ENCODE data around the gene ARHGAP24. TPM values are rescaled to one million over a fixed set of nuclear protein-coding genes. Genes with fewer than 3 reads are reported as not detected.

The ARHGAP24 gene
- total and polyA plus RNA-seq, 8 donors: 10.5 to 34.7 (median 17.1) TPM

DNA sequence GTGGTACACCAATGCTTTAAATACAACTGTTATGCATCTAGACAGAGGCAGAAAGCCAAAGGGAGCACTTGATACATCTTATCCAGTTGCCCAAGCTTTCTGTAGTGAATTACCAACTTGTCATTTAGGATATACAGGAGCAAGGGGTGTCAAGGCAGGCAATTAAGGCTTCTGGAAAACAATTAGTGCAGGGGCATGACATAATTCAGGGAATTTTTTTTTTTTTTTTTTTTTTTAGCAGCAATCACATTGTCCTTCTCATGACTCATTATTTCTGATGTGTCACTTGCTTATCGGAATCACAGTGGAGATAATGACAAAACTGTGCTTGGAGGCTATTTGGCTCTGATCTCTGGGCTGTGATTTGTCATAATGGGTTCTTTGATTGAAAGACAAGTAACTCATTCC, 259.5 kb downstream of the ARHGAP24 start:
- intact Hi-C loops (cut with DNase I): no loop called here
- Histone ChIP-seq H3K27ac (peak overlapping the region in 2 of 4 donors; percentile 7 to 70), H3K4me1 (peaks cover 4 to 30% (median 7%) of the 10 kb centered on the region in 3 donors), H3K4me3 (no peak overlapping the region), H3K36me3 (no peaks in the 10 kb centered on the region), H3K27me3 (no peaks in the 10 kb centered on the region), H3K9me3 (no peaks in the 10 kb centered on the region)
- no peak for DNase-seq
- TF ChIP-seq CTCF (IDR thresholded peaks at IDR 0.05): no peak
- WGBS, 2 donors: 3 to 8% methylated on average over 1 of the region's 1 CpG
- FAIRE-seq: no peak
- ATAC-seq: peak; percentile 68 to 84 (median 72)

DNA sequence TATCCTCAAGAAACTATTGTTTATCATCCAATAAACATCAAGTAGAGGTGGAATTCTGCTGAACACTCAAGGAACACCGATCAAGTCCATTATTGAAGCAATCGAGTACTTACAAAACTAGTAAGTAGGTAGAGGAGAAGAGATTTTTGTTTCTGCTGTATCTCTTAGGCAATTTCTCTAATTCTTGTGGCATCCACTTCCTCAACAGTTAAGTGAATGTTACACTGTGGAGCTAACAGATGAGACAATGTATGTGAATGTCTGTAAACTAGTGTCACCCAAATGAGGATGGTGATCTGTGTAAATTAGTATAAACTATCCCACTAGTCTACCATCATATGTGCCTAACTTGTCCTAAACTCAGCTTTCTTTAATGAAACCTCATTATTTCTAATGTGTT, 261.6 kb downstream of the ARHGAP24 start:
- no peak for TF ChIP-seq CTCF (IDR thresholded peaks at IDR 0.05)
- FAIRE-seq: no peak
- WGBS, 2 donors: 90 to 91% methylated on average over 2 of the region's 2 CpGs
- intact Hi-C loops (cut with DNase I): no loop called here
- Histone ChIP-seq H3K27me3 (no peaks in the 10 kb centered on the region), H3K27ac (no peak overlapping the region), H3K36me3 (no peaks in the 10 kb centered on the region), H3K4me1 (peaks cover 4 to 43% (median 18%) of the 10 kb centered on the region in 3 donors), H3K9me3 (no peaks in the 10 kb centered on the region), H3K4me3 (no peak overlapping the region)
- no peak for ATAC-seq
- DNase-seq: no peak

DNA sequence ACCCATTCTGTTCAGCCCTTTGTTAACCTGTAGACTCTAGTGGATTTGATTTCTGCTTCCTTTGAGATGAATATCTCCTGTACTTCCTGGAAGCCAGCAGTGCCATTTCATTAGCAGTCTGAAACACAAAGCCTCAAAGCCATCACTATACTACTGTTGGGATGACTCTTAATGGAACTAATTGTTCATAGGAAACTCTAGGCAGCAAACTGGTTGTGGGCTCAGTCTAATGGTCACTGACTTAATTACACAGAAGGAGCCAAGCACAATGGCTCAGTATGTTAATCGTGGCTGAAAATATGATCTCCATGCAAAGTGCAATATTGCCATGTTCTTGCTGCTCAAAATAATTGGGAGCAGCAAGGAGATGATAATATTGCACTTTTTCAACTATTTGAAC, 262.3 kb downstream of the ARHGAP24 start:
- WGBS, 2 donors: 92 to 93% methylated on average over 1 of the region's 1 CpG
- ATAC-seq: no peak
- Histone ChIP-seq H3K27me3 (no peaks in the 10 kb centered on the region), H3K27ac (no peak overlapping the region), H3K4me3 (no peak overlapping the region), H3K36me3 (no peaks in the 10 kb centered on the region), H3K4me1 (peaks cover 4 to 41% (median 21%) of the 10 kb centered on the region in 3 donors), H3K9me3 (no peaks in the 10 kb centered on the region)
- no peak for FAIRE-seq
- no peak for TF ChIP-seq CTCF (IDR thresholded peaks at IDR 0.05)
- intact Hi-C loops (cut with DNase I): no loop called here
- DNase-seq: no peak

GRCh38 chr4:85738721-85739120, 263.8 kb downstream of the ARHGAP24 start:
- ATAC-seq: no peak
- FAIRE-seq: no peak
- WGBS, 2 donors: 80 to 90% methylated on average over 2 of the region's 2 CpGs

More at GRCh38 chr4:85738721-85739120, 263.8 kb downstream of the ARHGAP24 start:
- Histone ChIP-seq H3K4me3 (no peak overlapping the region), H3K9me3 (no peaks in the 10 kb centered on the region), H3K36me3 (no peaks in the 10 kb centered on the region), H3K27ac (no peak overlapping the region), H3K27me3 (no peaks in the 10 kb centered on the region), H3K4me1 (peaks cover 9 to 43% (median 28%) of the 10 kb centered on the region in 3 donors)
- intact Hi-C loops (cut with DNase I): no loop called here
- TF ChIP-seq CTCF (IDR thresholded peaks at IDR 0.05): no peak
- DNase-seq: no peak
